Lower lobe of right lung (tissue), 2 donors: Measurements from ENCODE around the gene STK24. TPM values are rescaled to one million over a fixed set of nuclear protein-coding genes. Genes with fewer than 3 reads are reported as not detected.

Experiments used
- ATAC-seq, 2 donors: fragments of 200-7000 bp; cut with Tn5 transposase; one replicate each; pipeline ENCODE4 v1.9.1; 2020 to 2022; ENCODE audit warnings: mild to moderate bottlenecking in 2 of 2, moderate library complexity in 2 of 2
- DNase-seq: peaks from one replicate; pipeline ENCODE4 v3.0.0-alpha.2; 2020
- H3K27ac ChIP-seq: fragments of 200-600 bp; one replicate; pipeline ENCODE4 v1.8.0; 2022
- H3K27me3 ChIP-seq: fragments of 200-600 bp; one replicate; pipeline ENCODE4 v1.8.0; 2022; ENCODE audit warnings: low read depth
- H3K36me3 ChIP-seq: fragments of 200-600 bp; one replicate; pipeline ENCODE4 v1.8.0; 2022; ENCODE audit warnings: mild to moderate bottlenecking
- H3K4me1 ChIP-seq: fragments of 200-600 bp; one replicate; pipeline ENCODE4 v1.8.0; 2022
- H3K4me3 ChIP-seq: fragments of 200-600 bp; one replicate; pipeline ENCODE4 v1.8.0; 2022; ENCODE audit warnings: mild to moderate bottlenecking
- H3K9me3 ChIP-seq: fragments of 200-600 bp; one replicate; pipeline ENCODE4 v1.8.0; 2022
- intact Hi-C: fragments of 100-400 bp; cut with DNase I; formaldehyde crosslinking; loops from one replicate; pipeline ENCODE4 v1.11.0; 2022
- total RNA-seq: library from RNA; stranded (reverse); fragmentation: NEBNext Ultra II Directional; extraction: Animal tissue kit (Norgen Biotek cat#: 25700); gene quantifications from one replicate; pipeline ENCODE4 v1.2.1, GENCODE V29; 2021
- TF ChIP-seq, protein P1 (sequence below): fragments of 200-600 bp; IDR thresholded peaks from one replicate; pipeline ENCODE4 v1.8.0; 2022; ENCODE audit warnings: antibody characterized with exemption, mild to moderate bottlenecking
- donor health status: DM: no; HTN: yes; CAD: no; lungs with severe emphysema.

Gene STK24
- total RNA-seq, 1 donor from 2014 or later, result 94.5 TPM

DNA sequence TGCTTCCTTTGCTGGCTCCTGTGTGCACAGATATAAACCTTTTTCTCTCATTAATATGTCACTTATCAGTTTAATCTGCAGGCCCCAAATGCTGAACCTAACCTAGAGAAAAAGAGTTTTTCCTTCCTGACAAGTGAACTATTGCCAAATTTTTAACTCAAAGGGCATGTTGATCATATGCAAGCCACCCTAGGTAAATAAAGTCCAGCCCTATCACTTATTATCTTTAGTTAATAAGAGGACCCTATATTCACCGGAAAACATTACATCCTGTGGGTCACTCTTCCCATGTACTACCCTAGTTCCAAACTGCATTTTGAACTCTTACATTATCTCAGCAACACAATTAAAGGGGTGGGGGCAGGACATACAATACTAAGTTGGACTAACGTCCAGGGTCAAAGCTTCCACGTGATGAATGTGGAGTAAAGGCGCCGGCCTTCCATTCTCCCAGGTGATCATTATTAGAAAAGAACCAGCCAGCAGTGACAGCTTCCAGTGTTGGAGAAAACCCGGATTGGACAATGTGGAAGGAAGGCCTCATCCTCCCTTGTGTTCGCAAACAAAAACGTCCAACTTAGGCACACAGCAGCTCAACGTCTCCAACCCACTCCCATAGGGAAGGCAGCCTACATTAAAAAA lies 86.6 kb downstream of the STK24 start:
- Histone ChIP-seq H3K36me3 (no peaks in the 10 kb centered on the region), H3K9me3 (no peaks in the 10 kb centered on the region), H3K4me1 (peaks cover 51% of the 10 kb centered on the region), H3K27me3 (no peaks in the 10 kb centered on the region), H3K4me3 (no peak overlapping the region), H3K27ac (no peak overlapping the region)
- TF ChIP-seq, protein P1, sequence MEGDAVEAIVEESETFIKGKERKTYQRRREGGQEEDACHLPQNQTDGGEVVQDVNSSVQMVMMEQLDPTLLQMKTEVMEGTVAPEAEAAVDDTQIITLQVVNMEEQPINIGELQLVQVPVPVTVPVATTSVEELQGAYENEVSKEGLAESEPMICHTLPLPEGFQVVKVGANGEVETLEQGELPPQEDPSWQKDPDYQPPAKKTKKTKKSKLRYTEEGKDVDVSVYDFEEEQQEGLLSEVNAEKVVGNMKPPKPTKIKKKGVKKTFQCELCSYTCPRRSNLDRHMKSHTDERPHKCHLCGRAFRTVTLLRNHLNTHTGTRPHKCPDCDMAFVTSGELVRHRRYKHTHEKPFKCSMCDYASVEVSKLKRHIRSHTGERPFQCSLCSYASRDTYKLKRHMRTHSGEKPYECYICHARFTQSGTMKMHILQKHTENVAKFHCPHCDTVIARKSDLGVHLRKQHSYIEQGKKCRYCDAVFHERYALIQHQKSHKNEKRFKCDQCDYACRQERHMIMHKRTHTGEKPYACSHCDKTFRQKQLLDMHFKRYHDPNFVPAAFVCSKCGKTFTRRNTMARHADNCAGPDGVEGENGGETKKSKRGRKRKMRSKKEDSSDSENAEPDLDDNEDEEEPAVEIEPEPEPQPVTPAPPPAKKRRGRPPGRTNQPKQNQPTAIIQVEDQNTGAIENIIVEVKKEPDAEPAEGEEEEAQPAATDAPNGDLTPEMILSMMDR, result no peak
- ATAC-seq (no peak), DNase-seq (no peak)
- intact Hi-C loops, result no loop called here

DNA sequence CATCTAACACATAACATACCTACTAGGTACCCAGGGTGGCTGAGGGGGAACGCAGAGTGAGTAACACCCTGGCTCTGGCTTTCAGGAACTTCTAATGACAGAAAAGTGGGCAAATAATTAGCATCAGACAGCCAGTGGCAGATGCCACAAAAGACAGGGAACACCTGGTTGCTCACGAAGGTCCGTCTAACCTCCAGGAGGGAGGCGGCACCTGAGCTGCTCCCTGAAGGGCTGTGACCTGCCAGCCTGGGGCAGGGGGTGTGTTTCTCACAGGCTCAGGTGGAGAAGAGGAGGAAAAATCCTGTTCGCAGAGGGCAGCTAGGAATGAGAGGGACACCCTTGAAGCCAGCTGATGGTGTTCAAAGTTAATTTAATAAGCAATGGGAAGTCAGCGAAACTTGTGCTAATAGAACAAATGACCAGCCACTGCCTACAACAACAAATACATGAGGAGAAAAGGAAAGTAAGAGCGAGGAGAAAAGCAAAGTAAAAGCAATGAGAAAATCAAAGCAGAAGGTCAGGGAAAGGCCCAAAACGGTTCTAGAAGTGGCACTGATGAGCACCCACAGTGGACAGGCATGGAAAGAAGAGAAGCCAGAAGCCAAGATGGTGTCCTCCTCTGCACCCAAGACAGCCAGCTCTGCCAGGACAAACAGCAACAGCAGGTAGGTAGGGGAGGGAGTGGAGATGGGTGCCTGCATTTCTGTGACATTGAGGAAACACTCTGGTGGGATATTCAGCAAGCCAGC lies 87.3 kb downstream of the STK24 start:
- H3K27ac ChIP-seq, result no peak overlapping the region
- TF ChIP-seq, protein P1, result no peak
- H3K4me3 ChIP-seq, result no peak overlapping the region
- intact Hi-C loops, result no loop called here
- no peaks in the 10 kb centered on the region for H3K27me3 ChIP-seq
- ATAC-seq (no peak), DNase-seq (no peak)
- H3K9me3 ChIP-seq, result no peaks in the 10 kb centered on the region
- peaks cover 51% of the 10 kb centered on the region for H3K4me1 ChIP-seq
- H3K36me3 ChIP-seq, result no peaks in the 10 kb centered on the region

DNA sequence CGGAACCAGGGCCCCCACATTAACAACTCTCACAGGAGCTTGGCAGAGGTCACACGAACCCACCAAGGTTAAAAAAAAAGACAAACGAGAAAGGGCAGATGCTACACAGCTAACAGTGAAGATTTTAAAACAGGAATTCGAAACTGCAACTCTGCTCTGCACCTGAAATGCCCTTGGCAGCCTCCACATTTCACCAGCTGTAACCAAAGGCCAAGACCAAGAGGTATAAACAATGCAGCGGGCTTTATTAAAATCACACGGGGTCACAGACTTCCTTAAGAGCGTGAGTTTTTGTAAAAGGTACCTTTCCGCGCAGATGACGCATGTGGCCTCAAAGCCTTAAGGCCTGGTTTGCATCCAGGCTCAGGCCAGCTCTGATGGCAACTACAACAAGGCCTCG lies 88.2 kb downstream of the STK24 start:
- no peak for ATAC-seq
- no peaks in the 10 kb centered on the region for H3K9me3 ChIP-seq
- TF ChIP-seq, protein P1, result no peak
- H3K27me3 ChIP-seq, result no peaks in the 10 kb centered on the region
- no peaks in the 10 kb centered on the region for H3K36me3 ChIP-seq
- H3K4me1 ChIP-seq, result peaks cover 56% of the 10 kb centered on the region
- no peak for DNase-seq
- no peak overlapping the region for H3K27ac ChIP-seq
- intact Hi-C loops, result no loop called here
- no peak overlapping the region for H3K4me3 ChIP-seq

DNA sequence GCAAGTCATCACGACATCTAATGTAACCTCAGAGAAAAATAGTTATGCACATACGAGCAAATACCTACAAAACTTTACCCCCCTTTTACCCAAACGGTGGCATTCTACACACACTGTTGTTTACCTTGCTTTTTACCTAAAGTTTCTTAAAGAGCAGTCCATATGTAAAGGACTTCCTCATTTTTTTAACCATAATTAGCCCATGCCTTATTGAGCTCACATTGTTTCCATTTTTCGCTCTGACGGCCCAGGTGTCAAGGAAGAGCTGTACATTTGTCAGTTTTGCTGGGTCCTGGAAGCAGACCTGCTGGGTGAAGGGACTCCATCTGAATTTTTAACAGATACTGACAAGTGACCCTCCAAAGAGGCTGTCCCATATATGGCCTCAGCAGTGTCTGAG lies 89.4 kb downstream of the STK24 start:
- H3K36me3 ChIP-seq, result no peaks in the 10 kb centered on the region
- DNase-seq (no peak), ATAC-seq (no peak)
- H3K4me3 ChIP-seq, result no peak overlapping the region
- H3K27me3 ChIP-seq, result no peaks in the 10 kb centered on the region
- intact Hi-C loops, result no loop called here
- H3K4me1 ChIP-seq, result peaks cover 59% of the 10 kb centered on the region
- H3K27ac ChIP-seq, result no peak overlapping the region
- TF ChIP-seq, protein P1, result no peak
- H3K9me3 ChIP-seq, result no peaks in the 10 kb centered on the region

DNA sequence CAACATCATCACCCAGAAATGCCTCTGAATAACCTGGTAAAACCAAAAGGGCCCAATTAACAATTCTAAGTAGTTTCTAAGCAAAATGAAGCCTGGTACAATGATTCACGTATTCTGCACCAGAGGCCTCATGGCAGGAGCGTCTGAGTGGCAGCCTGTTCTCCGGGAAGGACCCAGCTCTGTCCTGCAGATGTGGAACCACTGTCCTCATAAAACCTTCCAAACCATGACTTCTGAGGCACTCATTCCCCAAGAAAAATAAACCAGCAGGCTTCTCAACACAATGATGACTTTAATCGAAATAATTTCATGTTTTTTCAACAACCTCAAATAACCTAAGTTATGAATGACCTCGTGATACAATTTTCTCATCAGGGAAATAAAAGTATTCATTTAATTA lies 89.9 kb downstream of the STK24 start:
- H3K4me3 ChIP-seq, result no peak overlapping the region
- H3K9me3 ChIP-seq, result no peaks in the 10 kb centered on the region
- ATAC-seq (no peak), DNase-seq (no peak)
- TF ChIP-seq, protein P1, result no peak
- H3K27ac ChIP-seq, result no peak overlapping the region
- H3K4me1 ChIP-seq, result peaks cover 64% of the 10 kb centered on the region
- no peaks in the 10 kb centered on the region for H3K27me3 ChIP-seq
- no peaks in the 10 kb centered on the region for H3K36me3 ChIP-seq
- intact Hi-C loops, result no loop called here
